AG04450 (cell line): ENCODE results near the gene JMJD8. TPM values are rescaled to one million over a fixed set of nuclear protein-coding genes. Genes with fewer than 3 reads are reported as not detected.

ENCODE experiments used
- CTCF ChIA-PET: fragments of 300-600, 350-600 bp; formaldehyde crosslinking; extraction: SDS; loops from one replicate; lab custom pipeline; 2022; ENCODE audit warnings: antibody characterized with exemption, inconsistent platforms; lab: Charles Lee
- POLR2A ChIA-PET: fragments of 350-600 bp; formaldehyde crosslinking; extraction: SDS; loops from one replicate; lab custom pipeline; 2021; ENCODE audit warnings: antibody characterized with exemption, inconsistent platforms; lab: Yijun Ruan, JAX
- DNase-seq: peaks from one replicate; pipeline ENCODE4 v3.0.0-alpha.2; 2011; ENCODE audit warnings: low read depth, low spot score
- H3K27ac ChIP-seq: one replicate; pipeline ENCODE4 v1.5.1; 2012; ENCODE audit warnings: low read depth, low read length, control low read depth
- H3K27me3 ChIP-seq: one replicate; pipeline ENCODE4 v1.6.0; 2012; ENCODE audit warnings: low read length; ENCODE audit not compliant: control insufficient read depth, insufficient read depth
- H3K4me3 ChIP-seq: 2 replicates; pipeline ENCODE4 v1.5.1; 2011; ENCODE audit warnings: mild to moderate bottlenecking, low read depth, low read length, control low read depth
- H3K9me3 ChIP-seq: 2 replicates; pipeline ENCODE4 v1.5.1; 2012; ENCODE audit warnings: low read length; ENCODE audit not compliant: control insufficient read depth, insufficient read depth
- polyA plus RNA-seq: library from polyadenylated mRNA; depleted of rRNA; stranded (reverse); fragments of >200 nt; gene quantifications from 2 replicates; pipeline ENCODE4 v1.2.3, GENCODE V29; 2011
- TF ChIP-seq, protein P1 (sequence below): IDR thresholded peaks from 2 replicates; pipeline ENCODE4 v1.5.1; 2011; ENCODE audit warnings: low read depth, low read length, control low read depth, inconsistent platforms

Gene JMJD8
- polyA plus RNA-seq, 1 experiment, result 33.1 TPM

DNA sequence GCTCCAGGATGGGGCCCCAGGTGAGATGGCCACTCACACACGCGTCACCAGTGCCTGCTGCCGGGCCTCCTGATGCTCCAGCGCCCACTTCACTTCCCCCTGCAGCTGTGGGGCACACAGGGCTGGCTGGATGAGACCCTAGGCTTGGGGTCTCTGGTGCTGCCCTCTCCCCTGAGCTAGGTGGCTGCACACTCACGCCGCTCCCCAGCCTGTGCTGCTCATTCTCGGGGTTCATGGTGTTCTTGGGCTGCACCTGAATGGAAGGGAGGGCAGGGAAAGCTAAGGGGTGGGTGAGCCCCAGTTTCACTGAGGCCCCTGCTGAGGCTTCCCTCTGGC, 40.9 kb upstream of the JMJD8 start:
- Histone ChIP-seq H3K9me3 (no peaks in the 10 kb centered on the region; the same call in 1 of the 2 replicates), H3K27ac (no peak overlapping the region), H3K4me3 (no peak overlapping the region), H3K27me3 (no peaks in the 10 kb centered on the region)
- ChIA-PET CTCF (interaction anchor here (1.4 kb wide), 1 partner anchor 9 kb away, joined by 5 read pairs; no protein-coding TSS in a partner anchor), POLR2A (interaction anchor here (0.9 kb wide), 1 partner anchor 34 kb away, joined by 5 read pairs; no protein-coding TSS in a partner anchor)
- DNase-seq, result no peak
- TF ChIP-seq, protein P1, sequence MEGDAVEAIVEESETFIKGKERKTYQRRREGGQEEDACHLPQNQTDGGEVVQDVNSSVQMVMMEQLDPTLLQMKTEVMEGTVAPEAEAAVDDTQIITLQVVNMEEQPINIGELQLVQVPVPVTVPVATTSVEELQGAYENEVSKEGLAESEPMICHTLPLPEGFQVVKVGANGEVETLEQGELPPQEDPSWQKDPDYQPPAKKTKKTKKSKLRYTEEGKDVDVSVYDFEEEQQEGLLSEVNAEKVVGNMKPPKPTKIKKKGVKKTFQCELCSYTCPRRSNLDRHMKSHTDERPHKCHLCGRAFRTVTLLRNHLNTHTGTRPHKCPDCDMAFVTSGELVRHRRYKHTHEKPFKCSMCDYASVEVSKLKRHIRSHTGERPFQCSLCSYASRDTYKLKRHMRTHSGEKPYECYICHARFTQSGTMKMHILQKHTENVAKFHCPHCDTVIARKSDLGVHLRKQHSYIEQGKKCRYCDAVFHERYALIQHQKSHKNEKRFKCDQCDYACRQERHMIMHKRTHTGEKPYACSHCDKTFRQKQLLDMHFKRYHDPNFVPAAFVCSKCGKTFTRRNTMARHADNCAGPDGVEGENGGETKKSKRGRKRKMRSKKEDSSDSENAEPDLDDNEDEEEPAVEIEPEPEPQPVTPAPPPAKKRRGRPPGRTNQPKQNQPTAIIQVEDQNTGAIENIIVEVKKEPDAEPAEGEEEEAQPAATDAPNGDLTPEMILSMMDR, result no peak

GRCh38 chr16:724188-725040, 40.3 kb upstream of the JMJD8 start:
- POLR2A ChIA-PET, result interaction anchor here (0.9 kb wide), 1 partner anchor 34 kb away, joined by 5 read pairs; no protein-coding TSS in a partner anchor
- Histone ChIP-seq H3K27me3 (no peaks in the 10 kb centered on the region), H3K9me3 (no peaks in the 10 kb centered on the region; the same call in 1 of the 2 replicates), H3K4me3 (no peak overlapping the region), H3K27ac (no peak overlapping the region)
- CTCF ChIA-PET, result interaction anchor here (0.6 to 1.4 kb wide), 3 partner anchors 8 to 489 kb away, joined by 3 to 5 read pairs (median 5); no protein-coding TSS in a partner anchor
- TF ChIP-seq, protein P1, result no peak
- no peak for DNase-seq

DNA sequence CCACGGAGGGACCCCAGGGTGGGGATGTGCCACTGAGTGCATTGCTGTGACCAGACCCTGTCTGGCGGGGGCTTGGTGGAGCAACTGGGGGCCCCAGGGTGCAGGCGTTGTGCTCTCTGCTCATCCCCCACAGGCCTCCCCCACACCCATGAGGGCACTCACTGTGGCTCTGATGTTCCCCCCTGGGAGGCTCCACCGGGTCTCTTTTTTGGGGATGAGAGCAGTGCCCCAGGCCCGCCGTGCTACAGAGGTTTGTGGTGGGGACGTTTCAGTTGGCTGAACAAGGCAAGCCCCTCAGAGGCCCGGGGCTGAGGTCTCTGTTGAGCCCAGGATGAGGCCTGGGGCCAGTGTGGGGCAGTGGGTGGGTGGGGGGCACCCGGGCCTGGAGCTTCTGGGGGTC, 39.6 kb upstream of the JMJD8 start:
- DNase-seq, result no peak
- TF ChIP-seq, protein P1, result no peak
- Histone ChIP-seq H3K27me3 (no peaks in the 10 kb centered on the region), H3K4me3 (no peak overlapping the region), H3K9me3 (no peaks in the 10 kb centered on the region; the same call in 1 of the 2 replicates), H3K27ac (no peak overlapping the region)
- POLR2A ChIA-PET, result no interaction called here
- CTCF ChIA-PET, result interaction anchor here (0.6 kb wide), 1 partner anchor 488 kb away, joined by 5 read pairs; no protein-coding TSS in a partner anchor

DNA sequence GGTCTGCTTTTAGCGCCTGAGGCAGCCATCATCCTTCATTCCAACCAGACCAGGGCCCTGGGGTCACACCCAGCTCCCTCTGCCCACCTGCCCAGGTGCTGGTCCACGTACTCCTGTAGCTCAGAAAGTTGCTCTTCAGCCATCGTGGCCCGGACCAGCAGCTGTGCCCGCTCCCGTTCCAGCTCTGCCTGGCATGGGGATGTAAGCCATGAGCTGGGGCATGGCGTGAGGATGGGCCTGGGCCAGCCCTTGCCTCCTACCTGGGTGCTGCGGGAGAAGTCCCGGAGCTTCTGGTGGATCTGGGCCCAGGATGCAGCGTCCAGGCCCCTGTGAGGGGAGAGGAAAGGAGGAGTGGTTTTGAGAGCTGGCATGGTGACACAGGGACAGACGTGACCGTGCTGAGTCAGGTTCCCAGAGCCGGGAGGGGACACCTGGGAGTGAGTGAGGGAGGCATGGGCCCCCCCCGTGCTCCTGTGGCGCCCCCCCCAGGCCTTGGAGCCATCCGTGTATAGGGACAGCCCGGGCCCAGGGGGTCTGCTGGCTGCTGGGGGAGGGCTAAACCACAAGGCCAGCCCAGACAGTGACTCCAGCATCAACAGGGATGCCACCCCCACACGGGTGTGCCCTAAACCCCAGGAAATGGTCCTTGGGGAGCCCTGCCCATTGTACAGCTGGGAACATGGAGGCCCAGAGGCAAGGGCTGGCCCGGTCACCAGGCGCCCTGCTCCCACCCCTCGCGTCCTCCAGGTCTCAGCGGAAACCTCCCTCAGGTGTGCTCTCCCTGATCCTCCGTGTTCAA, 38.9 kb upstream of the JMJD8 start:
- Histone ChIP-seq H3K27me3 (no peaks in the 10 kb centered on the region), H3K4me3 (no peak overlapping the region), H3K9me3 (no peaks in the 10 kb centered on the region; the same call in 1 of the 2 replicates), H3K27ac (no peak overlapping the region)
- TF ChIP-seq, protein P1, result no peak
- ChIA-PET POLR2A (no interaction called here), CTCF (no interaction called here)
- DNase-seq, result no peak
